Activated CD8-positive, alpha-beta memory T cell treated with anti-CD3 and anti-CD28 coated beads, Interleukin-2, amount 50 U/mL, for 48 hours (primary cell): ENCODE measurements around the gene TOE1.

Experiments used
- DNase-seq: peaks from one replicate; pipeline ENCODE4 v3.0.0-alpha.2; 2020

The TOE1 gene

DNA sequence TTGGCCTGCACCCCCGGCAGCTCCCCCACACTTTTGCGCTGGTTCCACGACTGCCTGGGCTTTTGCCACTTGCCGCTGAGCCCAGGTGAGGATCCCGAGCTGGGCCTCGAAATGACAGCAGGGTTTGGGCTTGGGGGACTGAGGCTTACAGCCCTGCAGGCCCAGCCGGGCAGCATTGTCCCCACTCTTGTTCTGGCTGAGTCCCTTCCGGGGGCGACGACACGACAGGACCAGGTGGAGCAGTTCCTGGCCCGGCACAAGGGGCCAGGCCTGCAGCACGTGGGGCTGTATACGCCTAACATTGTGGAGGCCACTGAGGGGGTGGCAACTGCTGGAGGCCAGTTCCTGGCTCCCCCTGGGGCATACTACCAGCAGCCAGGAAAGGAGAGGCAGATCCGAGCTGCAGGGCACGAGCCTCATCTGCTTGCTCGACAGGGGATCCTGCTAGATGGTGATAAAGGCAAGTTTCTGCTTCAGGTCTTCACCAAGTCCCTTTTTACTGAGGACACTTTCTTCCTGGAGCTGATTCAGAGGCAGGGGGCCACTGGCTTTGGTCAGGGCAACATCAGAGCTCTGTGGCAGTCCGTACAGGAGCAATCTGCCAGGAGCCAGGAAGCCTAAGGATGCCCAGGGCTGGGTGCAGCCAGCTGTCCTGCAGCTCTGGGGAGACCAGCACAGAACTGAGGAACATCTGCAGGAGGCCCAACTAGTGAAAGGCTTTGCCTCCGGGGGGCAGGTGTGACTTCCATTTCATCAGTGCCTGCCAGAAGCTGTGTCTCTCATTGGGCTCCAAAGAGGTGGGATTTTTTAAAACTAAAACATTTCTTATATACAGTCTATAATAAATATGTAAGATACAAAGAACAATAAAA is 12.1 kb upstream of the TOE1 start:
- DNase-seq, result no peak

DNA sequence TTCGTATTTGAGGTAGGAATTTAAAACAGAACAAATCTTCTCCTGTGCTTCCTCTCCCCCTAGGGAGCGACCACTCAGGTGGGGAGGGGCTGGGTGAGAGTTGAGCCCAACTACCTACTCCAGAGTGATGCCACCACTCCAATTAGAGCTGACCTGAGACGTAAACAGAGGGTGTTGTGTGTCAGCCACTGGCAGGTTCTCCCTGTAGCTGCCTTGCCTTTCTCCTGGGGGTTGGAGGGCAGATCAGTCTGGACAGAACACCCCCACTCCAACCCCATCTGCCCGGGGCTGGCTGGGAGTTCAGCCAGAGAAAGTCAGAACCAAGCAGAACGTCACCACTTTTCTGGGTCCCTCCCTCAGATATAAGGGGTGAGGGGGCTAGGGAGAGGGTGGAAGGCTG is 11.3 kb upstream of the TOE1 start:
- DNase-seq, result no peak

DNA sequence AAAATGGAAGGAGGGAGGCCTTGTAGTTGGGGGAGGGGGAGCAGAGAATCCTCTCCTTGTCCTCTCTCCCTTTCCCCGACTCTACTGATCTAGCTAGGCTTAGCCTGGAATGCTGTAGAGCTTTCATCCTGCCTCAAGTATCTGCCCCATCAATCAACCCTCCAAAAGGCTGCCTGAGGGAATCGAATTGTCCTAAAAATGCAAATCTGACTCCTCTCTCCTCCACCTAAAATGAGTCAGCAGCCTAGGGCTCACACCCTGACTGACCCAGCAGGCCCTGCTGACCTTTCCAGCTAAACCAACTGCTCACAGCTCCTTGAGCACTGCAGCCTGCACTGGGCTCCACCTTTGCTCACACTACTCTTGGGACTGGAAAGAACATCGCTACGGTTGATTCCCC is 10.5 kb upstream of the TOE1 start:
- DNase-seq, result no peak

DNA sequence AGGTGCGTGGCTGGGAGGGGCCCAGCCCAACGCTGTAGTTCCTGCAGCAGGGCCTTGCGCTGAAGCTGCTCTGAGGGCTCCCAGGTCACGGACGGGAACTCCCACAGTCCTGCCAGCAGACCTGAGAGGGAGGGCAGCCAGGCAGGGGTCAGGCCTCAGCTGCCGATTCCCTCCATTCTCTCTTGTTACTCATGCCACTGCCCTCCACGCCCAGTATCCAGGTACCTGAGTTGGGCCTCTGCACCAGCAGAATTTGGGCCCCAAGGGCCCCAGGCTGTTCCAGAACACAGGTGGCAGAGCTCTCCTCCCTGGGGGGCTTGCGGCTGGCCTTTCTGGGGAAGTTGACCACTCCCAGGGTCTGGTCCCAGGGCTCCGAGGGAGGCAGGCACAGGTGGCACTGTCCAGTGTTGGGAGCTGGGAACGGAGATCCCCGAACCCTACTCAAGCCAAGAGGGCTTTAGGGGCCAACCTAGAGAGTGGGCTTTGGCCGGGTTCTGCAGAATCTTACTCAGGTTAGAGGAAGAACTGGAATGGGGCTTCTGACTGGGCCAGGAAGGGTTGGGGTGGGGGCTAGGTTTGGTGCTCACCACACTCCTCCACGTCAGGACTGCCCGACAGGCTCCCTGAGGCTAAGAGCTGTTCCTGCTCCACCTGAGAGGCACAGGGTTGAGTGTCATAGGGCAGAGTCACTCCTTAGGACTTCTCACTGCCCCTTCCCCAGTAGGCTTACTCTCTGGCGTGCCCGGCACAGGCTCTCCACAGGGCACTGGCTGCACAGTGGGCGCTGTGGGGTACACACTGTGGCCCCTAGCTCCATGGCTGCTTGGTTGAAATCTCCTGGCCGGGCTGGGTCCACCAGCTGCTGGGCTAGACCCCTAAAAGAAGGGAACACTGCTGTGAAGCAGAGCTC is 8.3 kb upstream of the TOE1 start:
- no peak for DNase-seq

DNA sequence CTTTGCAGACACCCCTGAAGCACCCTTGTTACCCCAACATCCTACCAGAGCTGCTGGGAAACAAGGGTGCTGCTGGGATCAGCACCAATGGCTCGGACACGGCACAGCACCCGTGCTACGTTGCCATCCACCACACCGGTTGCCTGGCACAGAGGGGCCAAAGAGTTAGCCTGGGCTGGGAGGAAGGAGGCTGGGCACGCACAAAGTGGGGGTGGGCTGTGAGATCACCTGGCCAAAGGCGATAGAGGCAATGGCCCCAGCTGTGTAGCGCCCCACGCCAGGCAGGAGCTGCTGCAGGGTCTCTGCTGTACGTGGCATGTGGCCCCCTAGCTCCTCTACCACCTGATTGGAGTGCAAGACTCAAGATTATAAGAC is 7.6 kb upstream of the TOE1 start:
- no peak for DNase-seq

DNA sequence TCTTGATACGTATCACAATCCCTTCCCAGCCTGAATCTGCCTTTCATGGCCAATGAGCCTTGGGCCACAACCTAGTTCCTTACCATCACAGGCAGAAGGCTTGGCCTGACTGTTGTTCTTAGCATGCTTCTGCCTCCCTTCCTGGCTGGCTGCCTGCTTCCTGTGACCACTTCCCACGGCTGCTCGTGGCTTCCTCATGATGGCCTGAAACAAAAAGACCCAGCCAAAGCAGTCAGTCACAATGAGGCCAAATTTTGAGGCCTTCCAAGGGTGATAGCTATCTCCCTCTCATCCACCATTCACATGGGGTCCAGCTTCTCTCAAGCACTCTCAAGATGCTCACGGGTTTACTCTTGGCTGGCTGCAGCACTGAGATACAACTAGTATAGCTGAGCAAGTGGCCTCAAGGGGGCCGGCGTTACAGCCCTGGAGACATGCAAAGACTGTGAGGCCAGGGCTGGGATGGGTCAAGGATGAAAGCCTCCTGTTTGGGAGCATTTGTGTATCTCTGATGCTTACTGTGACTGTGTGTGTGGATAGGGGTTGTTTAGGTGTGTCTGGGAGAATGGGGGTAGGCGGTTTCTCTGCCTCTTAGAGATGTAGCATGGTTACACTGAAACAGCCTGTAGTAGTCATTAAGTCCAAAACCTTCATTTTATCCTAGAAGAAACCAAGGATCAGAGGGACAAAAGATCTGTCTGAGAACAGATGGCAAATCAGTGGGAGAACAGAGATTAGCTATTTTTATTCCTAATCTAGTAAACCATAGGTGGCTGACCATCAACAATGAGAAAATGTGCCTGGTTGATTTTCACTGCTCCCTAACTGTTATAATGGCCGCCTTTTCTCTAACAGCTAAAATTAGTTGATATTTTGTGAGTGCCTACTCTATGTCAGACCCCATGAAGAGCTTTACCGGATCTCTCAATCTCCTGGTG is 5.4 kb upstream of the TOE1 start:
- DNase-seq, result no peak

DNA sequence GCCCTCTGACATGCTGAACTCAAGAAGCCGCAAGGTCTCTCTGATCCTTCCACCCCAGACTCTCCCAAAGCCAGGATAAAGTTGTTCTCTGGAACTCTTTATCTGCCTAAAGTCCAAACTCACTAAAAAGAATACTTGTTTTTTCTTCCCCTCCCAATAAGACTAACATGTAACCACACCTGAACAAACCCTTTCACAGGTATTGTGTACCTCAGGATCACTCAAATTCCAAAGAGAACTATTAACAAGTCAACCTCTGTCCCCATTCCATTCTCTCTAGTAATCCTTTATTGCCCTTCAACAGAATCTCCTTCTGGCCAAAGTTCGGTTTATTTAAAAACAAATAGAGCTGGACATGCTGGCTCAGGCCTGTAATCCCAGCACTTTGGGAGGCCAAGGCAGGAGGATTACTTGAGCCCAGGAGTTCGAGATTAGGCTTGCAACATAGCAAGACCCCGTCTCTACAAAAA is 4.1 kb upstream of the TOE1 start:
- no peak for DNase-seq

DNA sequence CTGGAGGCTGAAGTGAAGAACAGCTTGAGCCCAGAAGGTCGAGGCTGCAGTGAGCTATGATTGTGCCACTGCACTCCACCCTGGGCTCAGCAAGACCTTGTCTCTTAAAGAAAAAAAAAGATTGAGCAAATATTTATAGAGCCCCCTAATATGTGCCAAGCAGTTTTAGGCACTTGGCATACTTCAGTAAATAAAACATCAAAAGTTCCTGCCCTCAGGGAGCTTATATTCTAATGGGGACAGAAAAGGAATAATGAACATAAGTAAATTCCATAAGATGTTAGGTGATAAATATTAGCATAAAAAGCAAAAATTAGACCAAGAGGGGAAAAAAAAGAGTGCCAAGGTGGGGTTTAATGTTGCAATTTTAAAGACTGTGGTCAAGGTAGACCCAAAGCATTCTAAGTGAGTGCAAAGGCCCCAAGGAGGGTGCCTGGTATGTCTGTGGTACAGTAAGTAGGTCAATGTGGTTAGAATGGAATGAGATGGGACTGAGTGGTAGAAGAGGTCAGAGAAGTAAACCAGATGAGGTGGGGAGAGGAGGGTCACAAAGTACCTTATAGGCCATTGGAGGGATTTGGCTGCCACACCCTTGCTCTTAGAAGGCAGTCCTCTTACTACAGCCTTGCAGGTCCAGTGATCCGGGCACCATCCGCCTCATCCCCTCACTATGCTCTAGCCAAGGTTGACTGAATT is 2.2 kb upstream of the TOE1 start:
- DNase-seq, result no peak

DNA sequence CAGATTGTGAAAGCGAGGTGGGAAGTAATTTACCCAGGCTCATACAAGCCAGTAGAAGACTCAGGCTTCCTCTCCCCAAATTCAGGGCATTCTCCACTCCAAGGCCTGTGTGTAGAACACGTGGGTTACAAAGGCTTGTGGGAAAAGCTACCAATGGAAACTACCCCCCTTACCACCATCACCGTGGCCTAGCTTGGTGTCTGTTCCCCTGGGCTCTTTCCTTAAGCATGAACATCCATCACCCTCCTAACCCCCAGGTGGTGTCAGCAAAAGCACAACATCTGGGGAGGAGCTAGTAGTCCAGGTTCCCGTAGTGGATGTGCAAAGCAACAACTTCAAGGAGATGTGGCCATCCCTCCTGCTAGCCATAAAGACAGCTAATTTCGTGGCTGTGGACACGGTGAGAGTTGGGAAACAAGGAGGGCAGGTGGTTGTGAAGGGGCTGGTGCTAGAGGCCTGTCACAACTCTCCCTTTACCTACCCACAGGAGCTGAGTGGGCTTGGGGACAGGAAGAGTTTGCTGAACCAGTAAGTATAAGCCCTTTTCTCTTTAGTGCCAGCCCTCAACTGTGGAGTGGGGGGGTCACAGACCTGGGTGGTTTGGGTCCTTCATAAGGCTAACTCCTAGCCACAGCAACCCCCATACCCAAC is 971 bp downstream of the TOE1 start:
- DNase-seq, result peak; percentile 66

DNA sequence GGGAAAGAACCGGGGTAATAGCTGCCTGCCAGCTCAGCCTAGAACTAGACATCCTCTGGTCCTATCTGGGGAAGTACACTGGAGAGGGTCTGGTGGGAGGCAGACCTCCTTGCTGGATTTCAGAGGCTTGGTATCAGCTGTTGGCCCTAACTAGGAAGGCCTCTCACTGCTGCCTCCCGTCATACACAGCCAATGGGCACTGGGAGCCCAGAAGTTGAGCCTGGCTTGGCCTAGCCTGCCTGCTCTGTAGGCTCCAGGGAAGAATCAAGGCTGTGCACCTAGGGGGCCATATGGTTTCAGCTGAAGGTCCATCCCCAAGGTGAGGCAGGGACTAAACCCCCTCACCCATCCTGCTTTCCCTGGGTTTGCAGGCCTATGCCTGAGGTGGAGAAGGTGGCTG is 4.5 kb downstream of the TOE1 start:
- DNase-seq, result no peak

DNA sequence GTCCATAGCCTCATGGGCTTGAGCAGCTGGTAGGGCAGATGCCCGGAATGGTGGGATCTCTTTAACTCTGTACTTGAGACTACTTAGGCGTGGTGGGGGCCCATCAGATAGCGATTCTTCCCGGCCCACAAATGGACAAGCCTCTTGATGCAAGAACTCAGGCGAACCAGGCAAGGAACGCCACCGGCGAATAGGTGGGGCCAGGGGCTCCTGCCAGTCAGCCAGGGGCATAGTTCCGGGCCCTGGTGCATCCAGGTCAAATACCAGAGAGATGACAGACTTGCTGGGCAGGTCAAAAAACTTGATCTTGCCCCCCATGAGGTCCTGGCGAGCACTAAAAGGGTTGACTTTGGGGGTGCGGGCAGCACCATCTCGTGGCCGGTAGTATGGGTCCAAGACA is 5.0 kb downstream of the TOE1 start:
- DNase-seq, result no peak

DNA sequence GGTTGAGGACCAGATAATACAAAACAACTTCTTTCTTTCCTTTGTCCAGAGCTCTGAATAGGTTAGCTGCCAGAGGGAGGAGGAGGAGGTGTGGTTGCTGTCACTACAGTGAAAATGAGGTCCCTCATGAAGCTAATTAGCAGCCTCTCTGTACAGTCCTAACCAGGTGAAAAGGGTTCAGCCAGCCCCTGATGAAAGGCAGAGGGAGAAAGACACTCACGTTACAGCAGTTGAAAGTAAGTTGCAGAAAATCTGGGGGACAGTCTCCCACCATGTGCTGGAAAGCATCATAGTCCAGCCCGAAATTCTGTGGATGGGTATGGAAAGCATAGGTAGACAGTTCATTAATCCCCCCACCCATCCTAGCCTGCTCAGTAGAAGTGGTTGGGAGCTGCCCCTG is 6.5 kb downstream of the TOE1 start:
- DNase-seq, result no peak

DNA sequence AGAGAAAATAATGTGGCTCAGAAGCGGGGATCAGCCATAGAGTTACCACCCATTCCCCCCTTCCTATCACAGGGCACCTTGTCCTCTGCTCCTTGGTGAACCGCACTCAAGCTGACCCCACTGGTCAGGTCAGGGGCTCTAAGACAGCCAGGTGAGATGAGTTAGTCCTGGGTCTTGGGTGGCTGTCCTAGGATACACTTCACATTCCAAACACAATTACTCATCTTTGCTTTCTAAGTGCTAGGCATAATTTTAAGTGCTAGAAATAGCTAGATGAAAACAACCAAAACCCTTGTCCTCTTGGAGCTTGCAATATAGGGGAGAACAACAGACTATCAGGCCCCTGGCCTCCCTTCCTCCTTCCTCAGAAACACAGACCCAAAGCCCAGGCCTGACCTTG is 8.1 kb downstream of the TOE1 start:
- DNase-seq, result no peak

DNA sequence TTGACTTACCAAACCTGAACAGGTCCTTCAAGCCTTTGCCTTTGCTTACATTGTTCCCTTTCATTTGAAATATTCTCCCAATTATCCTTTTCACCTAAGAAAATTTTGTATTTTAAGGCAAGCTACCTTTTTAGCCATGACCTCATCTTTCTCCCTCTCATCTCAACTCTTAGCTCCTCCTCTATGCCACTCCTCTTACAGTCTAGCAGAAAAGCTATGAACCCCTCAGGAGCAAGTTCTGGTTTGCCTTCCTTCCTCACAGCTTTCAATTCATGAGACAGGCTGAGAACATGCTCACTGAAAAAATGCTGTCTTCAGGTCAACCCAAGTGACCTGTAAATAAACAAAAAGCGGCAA is 8.6 kb downstream of the TOE1 start:
- DNase-seq, result no peak

DNA sequence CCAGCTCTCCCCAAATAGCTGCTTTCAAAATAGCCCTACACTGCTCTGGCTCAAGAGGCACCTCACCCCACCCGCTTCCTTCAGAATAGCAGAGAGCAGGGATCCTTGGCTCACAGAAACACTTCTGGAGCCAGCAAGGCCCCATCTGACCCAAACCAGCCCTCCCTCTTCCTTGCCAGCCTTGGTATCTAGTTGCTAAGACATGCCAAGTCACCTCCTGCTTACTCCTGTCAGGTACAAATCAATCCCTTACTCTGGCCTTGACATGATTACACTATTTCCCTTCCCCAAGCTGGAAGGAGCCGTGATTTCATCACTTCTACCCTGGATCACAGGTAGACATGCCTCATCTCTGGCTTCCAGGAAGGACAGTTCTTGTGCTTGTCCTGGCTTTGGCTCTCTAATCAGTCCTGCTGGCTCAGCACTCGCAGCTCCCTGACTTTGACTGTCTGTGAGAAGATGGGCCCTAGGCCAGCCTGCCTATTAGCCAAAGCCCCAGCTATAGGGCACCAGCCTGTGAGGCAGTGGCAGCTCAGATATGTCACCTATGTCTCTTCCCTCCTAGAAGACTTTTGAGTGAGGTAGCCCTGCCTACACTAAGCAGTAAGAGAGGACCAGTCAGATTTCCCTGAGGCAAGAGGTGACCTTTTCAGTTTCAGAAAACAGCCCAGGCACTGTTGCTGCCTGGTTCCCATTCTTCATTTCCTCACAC is 9.2 kb downstream of the TOE1 start:
- no peak for DNase-seq

DNA sequence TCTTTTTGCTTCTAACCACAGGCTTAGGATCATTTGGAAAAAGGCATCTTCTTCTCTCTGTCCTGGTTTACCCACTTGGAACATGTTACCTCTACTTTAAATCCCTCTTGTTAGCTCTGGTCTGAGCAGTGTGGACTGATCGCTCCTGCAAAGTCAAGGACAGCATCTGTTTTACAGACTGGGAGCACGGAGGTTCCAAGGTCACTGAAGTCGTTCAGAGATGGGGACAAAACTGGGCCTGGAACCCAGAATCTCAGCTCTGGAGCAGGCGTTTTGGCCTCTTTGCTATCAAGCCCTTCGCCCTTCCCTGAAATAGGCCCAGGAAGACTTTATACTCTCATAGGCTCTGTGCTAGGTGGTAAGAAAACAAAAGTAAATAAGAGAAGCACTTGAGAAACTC is 11.5 kb downstream of the TOE1 start:
- no peak for DNase-seq

DNA sequence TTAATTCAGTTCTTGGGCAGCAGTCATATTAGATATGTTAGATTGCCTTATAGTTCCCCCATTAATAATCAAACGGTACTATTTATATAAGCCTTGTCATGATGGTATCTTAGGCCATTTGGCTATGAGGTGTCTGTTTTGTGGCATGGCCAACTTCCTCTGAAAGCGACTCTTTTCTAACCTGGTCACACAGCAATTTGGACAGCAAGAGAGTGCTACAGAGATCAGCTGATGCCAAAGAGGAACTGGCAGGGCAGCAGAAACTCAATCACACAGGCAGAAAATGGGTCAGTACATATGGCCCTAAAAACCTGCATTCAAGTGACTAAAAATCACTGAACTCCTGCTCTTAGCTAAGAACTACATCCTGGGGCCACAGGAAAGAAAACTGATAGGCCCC is 13.7 kb downstream of the TOE1 start:
- DNase-seq, result no peak

DNA sequence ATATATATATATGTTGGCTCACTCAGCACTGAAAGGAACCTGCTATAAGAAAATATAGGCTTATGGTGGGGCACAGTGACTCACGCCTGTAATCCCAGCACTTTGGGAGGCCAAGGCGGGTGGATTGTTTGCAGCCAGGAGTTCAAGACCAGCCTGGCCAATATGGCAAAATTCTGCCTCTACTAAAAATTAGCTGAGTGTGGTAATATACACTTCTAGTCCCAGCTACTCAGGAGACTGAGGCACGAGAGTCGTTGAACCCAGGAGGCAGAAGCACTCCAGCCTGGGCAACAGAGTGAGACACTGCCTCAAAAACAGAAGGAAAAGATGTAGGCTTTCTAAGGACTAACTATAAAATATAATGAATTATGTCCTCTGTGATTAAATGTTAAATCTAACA is 14.9 kb downstream of the TOE1 start:
- no peak for DNase-seq

DNA sequence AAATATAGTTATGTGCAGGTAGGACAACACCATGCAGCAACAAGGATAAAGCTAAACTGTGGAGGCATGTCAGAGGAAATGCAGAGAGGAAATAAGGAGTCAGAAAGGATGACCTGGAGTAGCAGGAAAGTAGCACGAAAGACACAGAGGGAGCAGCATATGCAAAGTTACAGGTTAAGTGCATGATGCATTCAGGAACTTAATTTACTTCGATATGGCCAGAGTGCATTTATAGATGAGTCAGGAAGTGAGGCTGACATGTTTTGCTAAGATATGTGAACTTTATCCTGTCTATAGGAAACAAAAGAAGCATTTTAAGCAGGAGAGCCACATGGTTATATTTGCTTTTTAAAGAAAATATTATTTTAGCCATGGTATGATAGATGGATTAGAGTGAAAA is 15.7 kb downstream of the TOE1 start:
- DNase-seq, result no peak

DNA sequence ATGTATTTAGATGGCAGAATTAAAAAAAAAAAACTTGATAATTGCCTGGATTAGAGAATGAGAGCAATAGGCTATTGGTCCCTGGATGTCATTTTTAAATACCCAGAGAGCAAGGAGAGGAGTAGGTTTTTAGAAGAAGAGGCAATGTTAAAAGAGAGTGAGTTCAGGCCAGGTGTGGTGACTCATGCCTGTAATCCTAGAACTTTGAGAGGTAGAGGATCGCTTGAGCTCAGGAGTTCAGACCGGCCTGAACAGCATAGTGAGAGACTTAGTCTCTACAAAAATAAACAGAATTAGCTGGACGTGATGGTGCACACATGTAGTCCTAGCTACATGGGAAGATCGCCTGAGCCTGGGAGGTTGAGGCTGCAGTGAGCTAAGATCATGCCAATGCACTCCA is 16.2 kb downstream of the TOE1 start:
- no peak for DNase-seq

DNA sequence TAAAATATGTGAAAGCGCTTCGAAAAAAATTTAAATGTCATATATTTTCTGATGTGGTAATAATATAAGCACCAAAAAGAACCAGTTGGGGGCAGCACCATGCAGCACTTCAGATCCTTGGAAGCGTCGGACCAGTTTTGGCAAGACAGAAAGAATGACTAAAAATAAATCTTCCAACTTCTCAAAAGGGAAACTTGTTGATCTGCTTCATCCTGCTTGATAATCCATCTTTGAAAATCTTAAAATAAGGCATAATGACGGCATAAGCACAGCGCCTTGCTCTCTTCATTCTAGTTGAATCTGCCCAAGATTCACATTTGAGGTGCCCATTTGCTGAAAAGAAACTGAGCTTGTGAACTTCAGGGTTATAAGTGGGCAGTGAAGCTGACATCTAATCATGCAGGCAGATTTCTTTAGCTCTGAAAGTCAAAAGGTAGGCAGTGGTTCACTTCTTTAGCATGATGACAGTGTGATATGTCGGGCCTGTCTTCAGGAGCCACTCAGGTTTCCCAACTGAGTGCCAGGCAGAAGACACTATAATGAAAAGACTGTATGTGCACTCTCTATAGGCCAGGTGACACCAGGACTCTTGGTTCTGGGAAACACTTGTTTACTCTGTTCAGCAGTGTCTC is 20.0 kb downstream of the TOE1 start:
- DNase-seq, result no peak
